Measurements from ENCODE around the gene EMC7.
"Not testable (repeated sequence)": the region's sequence is repeated elsewhere in the genome, so short reads cannot be mapped to it uniquely, and the experiment has no call there.

EMC7 gene

DNA sequence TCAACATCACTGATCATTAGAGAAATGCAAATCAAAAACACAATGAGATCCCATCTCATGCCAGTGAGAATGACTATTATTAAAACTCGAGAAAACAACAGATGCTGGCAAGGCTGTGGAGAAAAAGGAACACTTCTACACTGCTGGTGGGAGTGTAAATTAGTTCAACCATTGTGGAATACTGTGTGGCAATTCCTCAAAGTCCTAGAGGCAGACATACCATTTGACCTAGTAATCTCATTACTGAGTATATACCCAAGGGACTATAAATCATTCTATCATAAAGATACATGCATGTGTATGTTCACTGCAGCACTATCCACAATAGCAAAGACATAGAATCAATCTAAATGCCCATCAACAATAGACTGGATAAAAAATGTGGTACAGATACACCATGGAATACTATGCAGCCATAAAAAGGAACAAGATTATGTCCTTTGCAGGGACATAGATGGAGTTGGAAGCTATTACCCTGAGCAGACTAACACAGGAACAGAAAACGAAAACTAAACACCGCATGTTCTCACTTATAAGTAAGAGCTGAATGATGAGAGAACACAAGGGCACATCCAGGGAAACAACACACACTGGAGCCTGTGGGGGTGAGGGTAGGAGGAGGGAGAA lies 47.5 kb downstream of the EMC7 start:
- no peak overlapping the region for H2BK5ac ChIP-seq (ENCODE audit: low read length)
- no peak overlapping the region for H3K18ac ChIP-seq (ENCODE audit: low read length)
- H3K27me3 ChIP-seq (ENCODE audit: insufficient read depth, low read length, poor library complexity) = no peaks in the 10 kb centered on the region
- H3K9ac ChIP-seq (ENCODE audit: low read length) = no peak overlapping the region
- no peaks in the 10 kb centered on the region for H3K79me1 ChIP-seq (ENCODE audit: low read length)
- H4K8ac ChIP-seq (ENCODE audit: low read depth, low read length) = no peak overlapping the region
- H2BK120ac ChIP-seq (ENCODE audit: low read depth, low read length) = no peak overlapping the region
- no peak for DNase-seq
- WGBS (ENCODE audit: extremely low coverage, insufficient coverage, low lambda C conversion rate) = no CpG with 5 or more reads among the region's 3 CpGs
- H3K23ac ChIP-seq (ENCODE audit: low read length) = no peak overlapping the region
- H3K4me3 ChIP-seq (ENCODE audit: low read length) = no peak overlapping the region
- H2BK15ac ChIP-seq (replicated peaks; ENCODE audit: low read depth) = no peak overlapping the region
- no peak overlapping the region for H2AK5ac ChIP-seq (ENCODE audit: low read length)
- no peak overlapping the region for H3K4me2 ChIP-seq (ENCODE audit: low read length)
- H4K5ac ChIP-seq (ENCODE audit: low read length) = no peak overlapping the region
- no peak overlapping the region for H3K56ac ChIP-seq (ENCODE audit: low read length)
- H3K4ac ChIP-seq (ENCODE audit: low read depth, low read length) = no peak overlapping the region
- H3K79me2 ChIP-seq (ENCODE audit: control insufficient read depth, insufficient read depth, low read length) = no peaks in the 10 kb centered on the region
- H3K36me3 ChIP-seq (ENCODE audit: control insufficient read depth, insufficient read depth, low read length) = no peaks in the 10 kb centered on the region
- no peak overlapping the region for H3K27ac ChIP-seq (ENCODE audit: low read depth, low read length)
- H3K4me1 ChIP-seq (ENCODE audit: control insufficient read depth, low read depth, low read length) = no peaks in the 10 kb centered on the region

DNA sequence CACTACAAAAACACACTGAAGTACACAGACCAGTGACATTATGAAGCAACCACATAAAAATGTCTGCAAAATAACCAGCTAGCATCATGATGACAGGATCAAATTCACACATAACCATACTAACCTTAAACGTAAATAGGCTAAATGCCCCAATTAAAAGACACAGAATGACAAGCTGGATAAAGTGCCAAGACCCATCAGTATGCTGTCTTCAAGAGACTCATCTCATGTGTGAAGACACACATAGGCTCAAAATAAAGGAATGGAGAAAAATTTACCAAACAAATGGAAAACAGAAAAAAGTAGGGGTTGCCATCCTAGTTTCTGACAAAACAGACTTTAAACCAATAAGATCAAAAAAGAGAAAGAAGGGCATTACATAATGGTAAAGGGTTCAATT lies 51.3 kb downstream of the EMC7 start:
- not testable (repeated sequence) for H3K79me2 ChIP-seq (ENCODE audit: control insufficient read depth, insufficient read depth, low read length); H3K4me1 ChIP-seq (ENCODE audit: control insufficient read depth, low read depth, low read length); H3K4me3 ChIP-seq (ENCODE audit: low read length); H2BK5ac ChIP-seq (ENCODE audit: low read length); H2BK15ac ChIP-seq (replicated peaks; ENCODE audit: low read depth); H3K23ac ChIP-seq (ENCODE audit: low read length); H3K18ac ChIP-seq (ENCODE audit: low read length); H2AK5ac ChIP-seq (ENCODE audit: low read length); H3K27ac ChIP-seq (ENCODE audit: low read depth, low read length); H4K5ac ChIP-seq (ENCODE audit: low read length); H3K36me3 ChIP-seq (ENCODE audit: control insufficient read depth, insufficient read depth, low read length); DNase-seq; H3K4ac ChIP-seq (ENCODE audit: low read depth, low read length); H3K4me2 ChIP-seq (ENCODE audit: low read length); H2BK120ac ChIP-seq (ENCODE audit: low read depth, low read length); H3K79me1 ChIP-seq (ENCODE audit: low read length); H3K56ac ChIP-seq (ENCODE audit: low read length); H4K8ac ChIP-seq (ENCODE audit: low read depth, low read length); H3K9ac ChIP-seq (ENCODE audit: low read length); H3K27me3 ChIP-seq (ENCODE audit: insufficient read depth, low read length, poor library complexity)
- WGBS (ENCODE audit: extremely low coverage, insufficient coverage, low lambda C conversion rate) = no CpG with 5 or more reads among the region's 1 CpG

DNA sequence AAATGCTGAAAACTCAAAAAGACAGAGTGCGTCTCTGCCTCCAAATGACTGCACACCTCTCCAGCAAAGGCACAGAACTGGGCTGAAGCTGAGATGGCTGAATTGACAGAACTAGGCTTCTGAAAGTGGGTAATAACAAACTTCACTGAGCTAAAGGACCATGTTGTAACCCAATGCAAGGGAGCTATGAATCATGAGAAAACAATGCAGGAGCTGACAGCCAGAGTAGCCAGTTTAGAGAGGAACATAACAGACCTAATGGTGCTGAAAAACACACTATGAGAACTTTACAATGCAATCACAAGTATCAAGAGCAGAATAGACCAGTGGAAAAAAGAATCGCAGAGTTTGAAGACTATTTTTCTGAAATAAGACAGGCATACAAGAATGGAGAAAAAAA lies 52.5 kb downstream of the EMC7 start:
- WGBS (ENCODE audit: extremely low coverage, insufficient coverage, low lambda C conversion rate) = no CpG with 5 or more reads among the region's 2 CpGs
- Histone ChIP-seq H3K9ac (ENCODE audit: low read length) (no peak overlapping the region), H3K4me1 (ENCODE audit: control insufficient read depth, low read depth, low read length) (no peaks in the 10 kb centered on the region), H2AK5ac (ENCODE audit: low read length) (no peak overlapping the region), H3K79me1 (ENCODE audit: low read length) (no peaks in the 10 kb centered on the region), H3K4ac (ENCODE audit: low read depth, low read length) (no peak overlapping the region), H2BK120ac (ENCODE audit: low read depth, low read length) (no peak overlapping the region), H3K4me2 (ENCODE audit: low read length) (no peak overlapping the region), H3K27me3 (ENCODE audit: insufficient read depth, low read length, poor library complexity) (no peaks in the 10 kb centered on the region), H3K18ac (ENCODE audit: low read length) (no peak overlapping the region), H4K8ac (ENCODE audit: low read depth, low read length) (no peak overlapping the region), H3K56ac (ENCODE audit: low read length) (no peak overlapping the region), H3K23ac (ENCODE audit: low read length) (no peak overlapping the region), H4K5ac (ENCODE audit: low read length) (no peak overlapping the region), H3K79me2 (ENCODE audit: control insufficient read depth, insufficient read depth, low read length) (no peaks in the 10 kb centered on the region), H3K27ac (ENCODE audit: low read depth, low read length) (no peak overlapping the region), H2BK15ac (replicated peaks; ENCODE audit: low read depth) (no peak overlapping the region), H3K36me3 (ENCODE audit: control insufficient read depth, insufficient read depth, low read length) (no peaks in the 10 kb centered on the region), H3K4me3 (ENCODE audit: low read length) (no peak overlapping the region), H2BK5ac (ENCODE audit: low read length) (no peak overlapping the region)
- peak; percentile 54 for DNase-seq

DNA sequence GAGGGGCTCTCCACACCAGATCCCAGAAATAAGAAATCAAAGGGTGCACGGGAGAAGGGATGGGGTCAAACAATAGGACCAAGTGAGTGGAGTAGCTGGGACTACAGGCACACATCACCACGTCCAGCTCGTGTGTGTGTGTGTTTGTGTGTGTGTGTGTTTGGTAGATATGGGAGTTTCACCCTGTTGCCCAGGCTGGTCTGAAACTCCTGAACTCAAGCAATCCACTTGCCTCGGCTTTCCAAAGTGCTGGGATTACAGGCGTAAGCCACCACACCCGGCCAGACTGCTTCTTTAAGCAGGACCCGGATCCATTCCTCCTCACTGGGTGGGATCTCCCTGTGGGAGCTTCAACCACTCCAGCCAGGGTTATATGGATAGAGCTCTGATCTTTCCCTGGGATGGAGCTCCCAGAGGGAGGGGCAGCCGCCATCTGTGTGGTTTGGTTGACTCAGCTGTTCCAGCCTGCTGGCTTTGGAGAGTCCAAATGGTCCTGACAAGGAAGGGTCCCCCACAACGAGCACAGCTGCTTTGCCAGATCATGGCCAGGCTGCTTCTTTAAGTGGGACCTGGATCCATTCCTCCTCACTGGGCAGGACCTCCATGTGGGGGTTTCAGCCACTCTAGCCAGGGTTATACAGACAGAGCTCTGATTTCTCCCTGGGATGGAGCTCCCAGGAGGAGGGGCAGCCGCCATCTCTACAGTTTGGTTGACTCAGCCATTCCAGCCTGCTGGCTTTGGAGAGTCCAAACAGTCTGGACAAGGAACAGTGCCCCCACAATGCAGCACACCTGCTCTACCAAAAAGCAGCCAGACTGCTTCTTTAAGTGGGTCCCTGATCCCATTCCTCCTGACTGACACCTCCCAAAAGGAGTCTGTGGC lies 53.5 kb downstream of the EMC7 start:
- Histone ChIP-seq H4K5ac (ENCODE audit: low read length) (no peak overlapping the region), H2AK5ac (ENCODE audit: low read length) (no peak overlapping the region), H2BK120ac (ENCODE audit: low read depth, low read length) (no peak overlapping the region), H3K4me2 (ENCODE audit: low read length) (no peak overlapping the region), H3K36me3 (ENCODE audit: control insufficient read depth, insufficient read depth, low read length) (no peaks in the 10 kb centered on the region), H3K18ac (ENCODE audit: low read length) (no peak overlapping the region), H3K4ac (ENCODE audit: low read depth, low read length) (no peak overlapping the region), H3K56ac (ENCODE audit: low read length) (no peak overlapping the region), H3K4me3 (ENCODE audit: low read length) (no peak overlapping the region), H4K8ac (ENCODE audit: low read depth, low read length) (no peak overlapping the region), H3K27ac (ENCODE audit: low read depth, low read length) (no peak overlapping the region), H3K79me2 (ENCODE audit: control insufficient read depth, insufficient read depth, low read length) (no peaks in the 10 kb centered on the region), H2BK5ac (ENCODE audit: low read length) (no peak overlapping the region), H3K9ac (ENCODE audit: low read length) (no peak overlapping the region), H3K4me1 (ENCODE audit: control insufficient read depth, low read depth, low read length) (no peaks in the 10 kb centered on the region), H3K23ac (ENCODE audit: low read length) (no peak overlapping the region), H2BK15ac (replicated peaks; ENCODE audit: low read depth) (no peak overlapping the region), H3K27me3 (ENCODE audit: insufficient read depth, low read length, poor library complexity) (no peaks in the 10 kb centered on the region), H3K79me1 (ENCODE audit: low read length) (no peaks in the 10 kb centered on the region)
- no peak for DNase-seq
- no CpG with 5 or more reads among the region's 10 CpGs for WGBS (ENCODE audit: extremely low coverage, insufficient coverage, low lambda C conversion rate)

DNA sequence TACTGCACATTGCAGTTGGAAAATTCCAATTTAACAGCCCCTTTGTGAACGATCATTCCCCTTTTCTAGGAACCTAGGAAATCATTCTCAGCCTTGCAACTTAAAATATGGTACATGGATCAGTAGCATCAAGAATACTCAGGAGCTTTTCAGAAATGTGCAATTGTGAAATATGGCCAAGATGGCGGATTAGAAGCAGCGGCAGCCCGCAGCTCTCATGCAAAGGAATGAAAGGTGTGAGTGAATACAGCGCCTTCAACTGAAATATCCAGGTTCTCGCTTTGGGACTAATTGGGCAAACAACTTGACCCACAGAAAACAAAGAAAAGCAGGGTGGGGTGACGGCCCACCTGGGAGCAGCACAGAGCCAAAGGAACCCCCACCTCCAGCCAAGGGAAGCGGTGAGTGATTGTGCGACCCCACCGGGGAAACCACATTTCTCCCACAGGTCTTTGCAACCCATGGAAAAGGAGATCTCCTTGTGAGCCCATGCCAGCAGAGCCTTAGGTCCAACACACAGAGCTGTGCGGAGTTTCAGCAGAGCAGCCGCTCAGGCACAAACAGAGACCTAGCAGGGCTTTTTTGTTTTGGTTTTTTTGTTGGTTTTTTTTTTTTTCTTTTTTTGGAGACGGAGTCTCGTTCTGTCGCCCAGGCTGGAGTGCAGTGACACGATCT lies 55.1 kb downstream of the EMC7 start:
- Histone ChIP-seq H3K4ac (ENCODE audit: low read depth, low read length) (no peak overlapping the region), H3K9ac (ENCODE audit: low read length) (no peak overlapping the region), H3K79me2 (ENCODE audit: control insufficient read depth, insufficient read depth, low read length) (no peaks in the 10 kb centered on the region), H2BK120ac (ENCODE audit: low read depth, low read length) (no peak overlapping the region), H3K4me3 (ENCODE audit: low read length) (no peak overlapping the region), H2AK5ac (ENCODE audit: low read length) (no peak overlapping the region), H3K79me1 (ENCODE audit: low read length) (no peaks in the 10 kb centered on the region), H2BK5ac (ENCODE audit: low read length) (no peak overlapping the region), H3K4me2 (ENCODE audit: low read length) (no peak overlapping the region), H3K27ac (ENCODE audit: low read depth, low read length) (no peak overlapping the region), H4K8ac (ENCODE audit: low read depth, low read length) (no peak overlapping the region), H3K27me3 (ENCODE audit: insufficient read depth, low read length, poor library complexity) (no peaks in the 10 kb centered on the region), H3K18ac (ENCODE audit: low read length) (no peak overlapping the region), H2BK15ac (replicated peaks; ENCODE audit: low read depth) (no peak overlapping the region), H3K4me1 (ENCODE audit: control insufficient read depth, low read depth, low read length) (no peaks in the 10 kb centered on the region), H3K36me3 (ENCODE audit: control insufficient read depth, insufficient read depth, low read length) (no peaks in the 10 kb centered on the region), H3K23ac (ENCODE audit: low read length) (no peak overlapping the region), H4K5ac (ENCODE audit: low read length) (no peak overlapping the region), H3K56ac (ENCODE audit: low read length) (no peak overlapping the region)
- DNase-seq = no peak
- no CpG with 5 or more reads among the region's 16 CpGs for WGBS (ENCODE audit: extremely low coverage, insufficient coverage, low lambda C conversion rate)

All from mesendoderm (in vitro differentiated cells).